CD4-positive, alpha-beta memory T cell (primary cell): ENCODE measurements around the gene PCK1. TPM values are rescaled to one million over a fixed set of nuclear protein-coding genes. Genes with fewer than 3 reads are reported as not detected.

Source experiments
- CTCF ChIA-PET: fragments of 350-600 bp; sonication (Branson Sonifier 250); formaldehyde crosslinking; loops from one replicate; lab custom pipeline; 2021; ENCODE audit warnings: inconsistent platforms; ENCODE audit not compliant: partially characterized antibody; lab: Charles Lee
- POLR2A ChIA-PET: fragments of 350-600 bp; sonication (Branson Sonifier 250); formaldehyde crosslinking; loops from one replicate; lab custom pipeline; 2021; ENCODE audit not compliant: partially characterized antibody; lab: Charles Lee
- DNase-seq, 5 donors: peaks; one replicate each; pipeline versions ENCODE4 v3.0.0 to v3.0.0-alpha.2; 2020 to 2022; ENCODE audit warnings: mixed read lengths in 1 of 5
- H3K27ac ChIP-seq: one replicate; pipeline ENCODE4 v1.7.0; 2013; ENCODE audit warnings: low read depth, low read length
- H3K27me3 ChIP-seq: 2 replicates; pipeline ENCODE4 v1.7.0; 2013; ENCODE audit warnings: mild to moderate bottlenecking, low read length, moderate library complexity; ENCODE audit not compliant: insufficient read depth
- H3K36me3 ChIP-seq: 2 replicates; pipeline ENCODE4 v1.7.0; 2013; ENCODE audit warnings: mild to moderate bottlenecking, low read length, moderate library complexity; ENCODE audit not compliant: insufficient read depth
- H3K4me1 ChIP-seq: 2 replicates; pipeline ENCODE4 v1.7.0; 2013; ENCODE audit warnings: mild to moderate bottlenecking, low read length, moderate library complexity; ENCODE audit not compliant: insufficient read depth
- H3K4me3 ChIP-seq, 2 donors: one replicate each; pipeline ENCODE4 v1.7.0; 2013; ENCODE audit warnings: low read length in 2 of 2, mild to moderate bottlenecking in 1 of 2
- H3K9me3 ChIP-seq, 2 donors: one replicate each; pipeline ENCODE4 v1.7.0; 2013; ENCODE audit warnings: low read length in 2 of 2, control low read depth in 1 of 2; ENCODE audit not compliant: control insufficient read depth in 1 of 2
- H3K27ac Mint-ChIP-seq, 7 donors: one replicate each; pipeline ENCODE4 v1.8.0; 2020 to 2021; ENCODE audit warnings: mixed read lengths in 7 of 7, mild to moderate bottlenecking in 6 of 7, inconsistent platforms in 3 of 7, moderate library complexity in 3 of 7
- H3K27me3 Mint-ChIP-seq, 2 donors: one replicate each; pipeline ENCODE4 v1.8.0; 2020 to 2021; ENCODE audit warnings: mixed read lengths in 2 of 2
- H3K36me3 Mint-ChIP-seq, 2 donors: one replicate each; pipeline ENCODE4 v1.8.0; 2020 to 2021; ENCODE audit warnings: mixed read lengths in 2 of 2, inconsistent platforms in 1 of 2, mild to moderate bottlenecking in 1 of 2
- H3K4me1 Mint-ChIP-seq, 4 donors: one replicate each; pipeline ENCODE4 v1.8.0; 2020 to 2021; ENCODE audit warnings: mixed read lengths in 4 of 4, mild to moderate bottlenecking in 1 of 4
- H3K4me3 Mint-ChIP-seq, 8 donors: one replicate each; pipeline ENCODE4 v1.8.0; 2020 to 2021; ENCODE audit warnings: mixed read lengths in 8 of 8, mild to moderate bottlenecking in 7 of 8, moderate library complexity in 6 of 8, inconsistent platforms in 3 of 8
- H3K9me3 Mint-ChIP-seq, 8 donors: one replicate each; pipeline ENCODE4 v1.8.0; 2020 to 2021; ENCODE audit warnings: mixed read lengths in 8 of 8, mild to moderate bottlenecking in 5 of 8, inconsistent platforms in 3 of 8, moderate library complexity in 1 of 8
- intact Hi-C: fragments of 100-400 bp; cut with micrococcal nuclease; formaldehyde crosslinking; loops from one replicate; pipeline ENCODE4 v1.15.1; 2023
- polyA plus RNA-seq, 2 donors: library from polyadenylated mRNA; unstranded; fragments of 300-500 nt; fragmentation: Illumina TruSeq; gene quantifications; one replicate each; pipeline ENCODE4 v1.2.3, GENCODE V29; 2021
- total RNA-seq, 2 experiments: library from RNA; stranded (reverse); gene quantifications; one replicate each; pipeline ENCODE4 v1.2.3, GENCODE V29; 2021

PCK1 gene
- total and polyA plus RNA-seq, 4 experiments from 2014 or later: not detected

DNA sequence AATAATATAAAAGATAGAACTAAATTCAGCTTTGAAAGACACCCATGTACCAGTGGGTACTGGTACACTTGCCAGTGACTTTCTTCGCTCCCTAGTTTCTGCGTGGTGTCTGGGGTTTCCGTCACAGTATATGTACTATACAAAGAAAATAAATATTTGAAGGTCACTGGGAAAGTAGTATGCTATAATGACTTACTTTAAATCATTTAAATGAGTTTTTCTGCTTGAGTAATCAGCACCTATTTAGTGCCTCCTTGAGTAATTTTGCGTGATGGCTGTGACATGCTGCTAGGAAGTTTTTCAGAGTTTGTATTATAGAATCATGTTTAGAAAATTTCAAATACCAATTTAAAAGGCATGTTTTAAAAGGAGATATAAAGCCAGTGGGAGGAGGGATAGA, 32.8 kb upstream of the PCK1 start:
- no peak overlapping the region for H3K27ac Mint-ChIP-seq
- H3K4me1 Mint-ChIP-seq: peaks cover 0 to 3% (median under 1%) of the 10 kb centered on the region in 4 donors
- H3K4me3 Mint-ChIP-seq: no peak overlapping the region
- H3K4me3 ChIP-seq: no peak overlapping the region
- no peak for DNase-seq
- CTCF ChIA-PET: no interaction called here
- no peaks in the 10 kb centered on the region for H3K4me1 ChIP-seq
- H3K27me3 Mint-ChIP-seq: peaks cover 0 to 4% of the 10 kb centered on the region in 2 donors
- H3K27me3 ChIP-seq: no peaks in the 10 kb centered on the region
- intact Hi-C loops: no loop called here
- no peaks in the 10 kb centered on the region for H3K9me3 Mint-ChIP-seq
- no peaks in the 10 kb centered on the region for H3K36me3 Mint-ChIP-seq
- no peaks in the 10 kb centered on the region for H3K36me3 ChIP-seq
- H3K27ac ChIP-seq: no peak overlapping the region
- POLR2A ChIA-PET: no interaction called here
- no peaks in the 10 kb centered on the region for H3K9me3 ChIP-seq

DNA sequence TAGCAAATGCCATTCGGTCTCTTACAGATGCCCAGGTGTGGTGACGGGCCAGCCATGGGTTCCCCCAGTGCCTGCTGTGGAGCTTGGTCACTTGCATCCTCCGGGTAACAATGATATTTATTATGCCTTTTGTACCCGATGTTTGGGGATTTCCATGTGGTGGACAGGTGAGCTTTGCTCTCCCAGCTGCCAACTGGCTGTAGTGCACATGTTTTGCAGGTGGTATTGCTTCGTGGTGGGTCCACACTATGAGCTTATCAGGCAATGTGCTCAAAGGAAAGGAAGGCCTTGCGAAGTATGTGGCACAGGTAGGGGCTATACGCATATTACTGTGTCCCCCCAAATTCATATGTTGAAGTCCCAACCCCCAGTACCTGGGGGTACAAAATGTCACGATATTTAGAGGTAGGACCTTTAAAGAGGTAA, 31.7 kb upstream of the PCK1 start:
- DNase-seq: no peak
- ChIA-PET POLR2A (no interaction called here), CTCF (no interaction called here)
- intact Hi-C loops: no loop called here
- no peaks in the 10 kb centered on the region for H3K36me3 ChIP-seq
- Mint-ChIP-seq H3K4me3 (no peak overlapping the region), H3K36me3 (no peaks in the 10 kb centered on the region), H3K27ac (no peak overlapping the region), H3K9me3 (no peaks in the 10 kb centered on the region), H3K27me3 (peaks cover 5 to 12% of the 10 kb centered on the region in 2 donors), H3K4me1 (peaks cover 0 to 2% (median 0%) of the 10 kb centered on the region in 4 donors)
- H3K9me3 ChIP-seq: no peaks in the 10 kb centered on the region
- no peak overlapping the region for H3K4me3 ChIP-seq
- H3K27ac ChIP-seq: no peak overlapping the region
- no peaks in the 10 kb centered on the region for H3K4me1 ChIP-seq
- H3K27me3 ChIP-seq: no peaks in the 10 kb centered on the region

DNA sequence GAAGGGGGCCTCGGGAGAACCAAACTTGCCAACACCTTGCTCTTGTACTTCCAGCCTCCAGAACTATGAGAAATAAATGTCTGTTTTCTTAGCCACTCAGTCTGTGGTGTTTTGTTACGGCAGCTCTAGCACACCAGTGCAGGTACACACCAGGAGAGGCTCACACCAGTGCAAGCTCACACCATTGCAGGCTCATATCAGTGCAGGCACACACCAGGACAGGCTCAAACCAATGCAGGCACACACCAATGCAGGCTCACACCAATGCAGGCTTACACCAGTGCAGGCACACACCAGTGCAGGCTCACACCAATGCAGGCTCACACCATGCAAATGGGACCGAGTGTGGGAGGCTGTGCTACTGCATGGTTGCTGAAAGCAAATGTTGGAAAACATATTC, 31.1 kb upstream of the PCK1 start:
- Mint-ChIP-seq H3K4me3 (no peak overlapping the region), H3K9me3 (no peaks in the 10 kb centered on the region), H3K27me3 (peaks cover 8 to 14% of the 10 kb centered on the region in 2 donors), H3K36me3 (no peaks in the 10 kb centered on the region), H3K4me1 (peaks cover 0 to 2% (median 0%) of the 10 kb centered on the region in 4 donors), H3K27ac (no peak overlapping the region)
- no peaks in the 10 kb centered on the region for H3K9me3 ChIP-seq
- ChIA-PET POLR2A (no interaction called here), CTCF (no interaction called here)
- no peak overlapping the region for H3K27ac ChIP-seq
- no peaks in the 10 kb centered on the region for H3K36me3 ChIP-seq
- intact Hi-C loops: no loop called here
- H3K4me1 ChIP-seq: no peaks in the 10 kb centered on the region
- DNase-seq: no peak
- no peaks in the 10 kb centered on the region for H3K27me3 ChIP-seq
- H3K4me3 ChIP-seq: no peak overlapping the region

DNA sequence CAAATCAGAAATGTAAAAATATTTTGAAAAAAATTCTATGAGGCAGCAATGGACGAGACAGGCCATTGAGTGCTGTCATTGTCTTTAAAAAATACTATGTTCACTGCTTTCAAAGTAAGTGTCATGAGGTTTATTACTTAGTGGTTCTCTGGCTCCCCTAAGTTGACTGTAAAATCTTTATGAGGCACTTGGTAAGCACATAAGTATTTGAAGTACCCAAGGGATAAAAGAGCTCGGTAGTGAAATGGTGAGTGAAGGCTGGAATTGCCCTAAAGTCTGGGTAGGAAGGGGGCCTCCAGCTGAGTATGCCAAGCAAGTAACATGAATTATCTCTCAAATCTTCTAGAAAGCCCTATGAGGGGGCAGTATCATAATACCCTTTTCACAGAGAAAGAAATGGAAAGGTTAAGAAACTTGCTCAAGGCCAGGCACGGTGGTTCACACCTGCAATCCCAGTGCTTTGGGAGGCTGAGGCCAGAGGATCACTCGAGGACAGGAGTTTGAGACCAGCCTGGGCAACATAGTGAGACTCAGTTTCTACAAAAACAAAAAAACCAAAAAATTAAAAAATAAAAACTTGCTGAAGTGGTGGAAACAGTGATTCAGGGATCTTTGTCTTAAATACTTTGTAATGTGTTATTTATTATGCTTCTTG, 30.5 kb upstream of the PCK1 start:
- Histone ChIP-seq H3K4me3 (no peak overlapping the region), H3K27ac (no peak overlapping the region), H3K9me3 (no peaks in the 10 kb centered on the region), H3K27me3 (no peaks in the 10 kb centered on the region), H3K4me1 (no peaks in the 10 kb centered on the region), H3K36me3 (no peaks in the 10 kb centered on the region)
- Mint-ChIP-seq H3K36me3 (no peaks in the 10 kb centered on the region), H3K27ac (peak overlapping the region in 1 of 7 donors; percentile 69), H3K4me1 (peaks cover 0 to 2% (median 0%) of the 10 kb centered on the region in 4 donors), H3K27me3 (peaks cover 11 to 14% of the 10 kb centered on the region in 2 donors), H3K4me3 (no peak overlapping the region), H3K9me3 (no peaks in the 10 kb centered on the region)
- POLR2A ChIA-PET: no interaction called here
- DNase-seq: no peak
- CTCF ChIA-PET: no interaction called here
- intact Hi-C loops: no loop called here

DNA sequence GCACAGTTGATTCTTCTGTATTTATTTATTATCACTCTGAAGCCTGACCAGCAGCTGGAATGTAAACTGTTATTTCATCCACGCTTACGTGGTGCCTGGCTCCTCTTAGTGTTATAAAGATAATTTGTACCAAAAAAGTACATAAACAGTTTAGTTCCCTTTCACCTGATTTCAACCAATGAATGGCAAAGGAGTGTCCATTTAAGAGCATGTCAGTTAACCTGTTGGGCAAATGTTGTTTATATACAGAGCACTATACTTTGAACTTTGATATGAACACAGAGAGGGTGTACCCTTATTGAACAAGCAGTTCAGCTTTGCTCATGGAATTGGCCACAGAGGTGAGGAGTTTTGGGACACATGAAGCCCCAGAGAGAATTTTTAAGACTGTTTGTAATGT, 28.8 kb upstream of the PCK1 start:
- Histone ChIP-seq H3K9me3 (no peaks in the 10 kb centered on the region), H3K4me3 (no peak overlapping the region), H3K27ac (no peak overlapping the region), H3K4me1 (no peaks in the 10 kb centered on the region), H3K27me3 (no peaks in the 10 kb centered on the region), H3K36me3 (no peaks in the 10 kb centered on the region)
- DNase-seq: no peak
- intact Hi-C loops: no loop called here
- no peaks in the 10 kb centered on the region for H3K36me3 Mint-ChIP-seq
- POLR2A ChIA-PET: no interaction called here
- H3K9me3 Mint-ChIP-seq: no peaks in the 10 kb centered on the region
- H3K4me1 Mint-ChIP-seq: peaks cover 0 to 2% (median 0%) of the 10 kb centered on the region in 4 donors
- CTCF ChIA-PET: no interaction called here
- H3K27ac Mint-ChIP-seq: no peak overlapping the region
- no peak overlapping the region for H3K4me3 Mint-ChIP-seq
- H3K27me3 Mint-ChIP-seq: peaks cover 22 to 26% of the 10 kb centered on the region in 2 donors

DNA sequence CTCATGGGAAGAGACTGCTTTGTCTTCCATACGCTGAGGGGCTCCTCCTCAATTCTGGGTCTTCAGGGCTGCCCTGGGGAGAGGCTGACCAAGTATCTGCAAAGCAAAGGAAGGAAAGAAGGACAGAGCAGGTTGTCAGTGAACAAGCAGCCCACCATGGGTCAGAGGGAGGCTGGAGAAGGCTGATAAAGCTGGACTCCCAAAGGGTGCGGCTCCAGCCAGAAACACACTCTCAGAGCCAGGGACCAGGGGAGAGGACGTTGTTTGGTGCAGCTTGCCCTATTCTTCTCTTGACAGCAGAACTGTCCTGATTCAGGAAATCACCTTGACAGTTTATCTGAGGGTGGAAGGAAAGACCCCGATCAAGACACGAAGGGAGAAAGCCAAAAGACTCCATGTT, 25.6 kb upstream of the PCK1 start:
- H3K4me3 ChIP-seq: no peak overlapping the region
- no peak for DNase-seq
- no peaks in the 10 kb centered on the region for H3K4me1 Mint-ChIP-seq
- intact Hi-C loops: no loop called here
- H3K4me3 Mint-ChIP-seq: no peak overlapping the region
- no peak overlapping the region for H3K27ac ChIP-seq
- no peaks in the 10 kb centered on the region for H3K36me3 Mint-ChIP-seq
- no peaks in the 10 kb centered on the region for H3K27me3 ChIP-seq
- H3K36me3 ChIP-seq: no peaks in the 10 kb centered on the region
- CTCF ChIA-PET: no interaction called here
- no peaks in the 10 kb centered on the region for H3K9me3 ChIP-seq
- H3K27me3 Mint-ChIP-seq: peaks cover 31 to 39% of the 10 kb centered on the region in 2 donors
- H3K9me3 Mint-ChIP-seq: peaks cover 0 to 5% (median 2%) of the 10 kb centered on the region in 8 donors
- POLR2A ChIA-PET: no interaction called here
- no peaks in the 10 kb centered on the region for H3K4me1 ChIP-seq
- no peak overlapping the region for H3K27ac Mint-ChIP-seq

DNA sequence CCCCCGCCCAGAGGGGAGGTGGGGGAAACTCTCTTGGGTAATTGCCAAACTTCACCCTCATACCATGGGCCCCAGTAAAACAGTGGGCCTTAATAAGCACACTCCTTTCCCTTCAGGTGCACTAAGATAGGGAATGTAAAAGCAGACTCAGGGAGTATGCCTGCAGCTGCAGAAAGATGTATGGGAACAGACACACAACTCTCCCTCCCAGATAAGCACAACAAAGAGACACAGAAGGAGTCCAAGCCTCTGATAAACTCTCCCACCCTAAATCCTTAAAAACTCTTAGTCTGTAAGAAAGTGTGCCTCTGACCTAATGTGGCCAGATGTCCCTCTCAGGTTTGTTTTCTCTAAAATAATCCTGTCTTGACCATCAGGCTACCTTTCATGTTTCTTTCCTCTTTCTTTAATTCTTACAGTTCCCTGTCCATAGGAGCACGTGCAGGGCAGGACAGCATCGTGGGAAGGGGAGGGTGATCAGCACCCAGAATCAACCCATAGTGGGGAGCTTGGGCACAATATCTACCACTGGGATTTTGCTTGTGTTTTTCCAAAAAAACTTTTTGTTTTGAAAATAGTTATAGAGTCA, 24.7 kb upstream of the PCK1 start:
- Mint-ChIP-seq H3K27ac (no peak overlapping the region), H3K27me3 (peaks cover 31 to 43% of the 10 kb centered on the region in 2 donors), H3K4me1 (no peaks in the 10 kb centered on the region), H3K4me3 (no peak overlapping the region), H3K36me3 (no peaks in the 10 kb centered on the region), H3K9me3 (peaks cover 0 to 5% (median 2%) of the 10 kb centered on the region in 8 donors)
- intact Hi-C loops: no loop called here
- CTCF ChIA-PET: no interaction called here
- H3K4me3 ChIP-seq: no peak overlapping the region
- no peaks in the 10 kb centered on the region for H3K9me3 ChIP-seq
- no peaks in the 10 kb centered on the region for H3K36me3 ChIP-seq
- no peaks in the 10 kb centered on the region for H3K4me1 ChIP-seq
- DNase-seq: no peak
- no peak overlapping the region for H3K27ac ChIP-seq
- no peaks in the 10 kb centered on the region for H3K27me3 ChIP-seq
- POLR2A ChIA-PET: no interaction called here
